ENCODE data around the gene LEMD3.
A peak's percentile ranks its signal among the peaks of the same experiment; 100 is the strongest.

LEMD3 gene

GRCh38 chr12:65169320-65170208 is at the start of gene LEMD3:
Gene LEMD3, plus strand, starts transcription at chr12:65169583. Its CDS starts 14 bp downstream, at chr12:65169597.
- peak; percentile 96 for DNase-seq (ENCODE audit: low spot score)

- peak; percentile 19 for DNase-seq (ENCODE audit: low spot score)
Measured at GRCh38 chr12:65121049-65121955, 48.1 kb upstream of the LEMD3 start, which contains the start of gene WIF1. Gene WIF1, minus strand, starts transcription at chr12:65121305. Its CDS starts 114 bp downstream, at chr12:65121191.

- no peak for DNase-seq (ENCODE audit: low spot score)
Measured at GRCh38 chr12:65121956-65122469, 47.4 kb upstream of the LEMD3 start.

GRCh38 chr12:65122703-65123102 is 46.7 kb upstream of the LEMD3 start:
- no peak for DNase-seq (ENCODE audit: low spot score)

GRCh38 chr12:65123435-65124063 is 45.8 kb upstream of the LEMD3 start:
- no peak for DNase-seq (ENCODE audit: low spot score)

- no peak for DNase-seq (ENCODE audit: low spot score)
Measured at GRCh38 chr12:65125247-65125646, 44.1 kb upstream of the LEMD3 start.

- no peak for DNase-seq (ENCODE audit: low spot score)
Measured at GRCh38 chr12:65125975-65126374, 43.4 kb upstream of the LEMD3 start.

- no peak for DNase-seq (ENCODE audit: low spot score)
Measured at GRCh38 chr12:65126482-65126881, 42.9 kb upstream of the LEMD3 start.

- DNase-seq (ENCODE audit: low spot score): no peak
Measured at GRCh38 chr12:65133879-65134278, 35.5 kb upstream of the LEMD3 start.

- DNase-seq (ENCODE audit: low spot score): no peak
Measured at GRCh38 chr12:65139389-65139788, 30.0 kb upstream of the LEMD3 start.

GRCh38 chr12:65140738-65141137 is 28.6 kb upstream of the LEMD3 start:
- no peak for DNase-seq (ENCODE audit: low spot score)

GRCh38 chr12:65147312-65147905 is 22.0 kb upstream of the LEMD3 start:
- DNase-seq (ENCODE audit: low spot score): no peak

GRCh38 chr12:65152012-65152411 is 17.4 kb upstream of the LEMD3 start:
- DNase-seq (ENCODE audit: low spot score): no peak

- DNase-seq (ENCODE audit: low spot score): no peak
Measured at GRCh38 chr12:65152596-65152995, 16.8 kb upstream of the LEMD3 start.

GRCh38 chr12:65155784-65156183 is 13.6 kb upstream of the LEMD3 start:
- no peak for DNase-seq (ENCODE audit: low spot score)

- DNase-seq (ENCODE audit: low spot score): peak; percentile 22
Measured at GRCh38 chr12:65156366-65156841, 13.0 kb upstream of the LEMD3 start.

- DNase-seq (ENCODE audit: low spot score): no peak
Measured at GRCh38 chr12:65157091-65157490, 12.3 kb upstream of the LEMD3 start.

GRCh38 chr12:65162609-65163008 is 6.8 kb upstream of the LEMD3 start:
- DNase-seq (ENCODE audit: low spot score): no peak

GRCh38 chr12:65164244-65164643 is 5.1 kb upstream of the LEMD3 start:
- DNase-seq (ENCODE audit: low spot score): no peak

- no peak for DNase-seq (ENCODE audit: low spot score)
Measured at GRCh38 chr12:65164774-65165173, 4.6 kb upstream of the LEMD3 start.

GRCh38 chr12:65168681-65169319 is 583 bp upstream of the LEMD3 start:
- DNase-seq (ENCODE audit: low spot score): peak; percentile 5

Measured in germinal center (tissue), 1 donor.